OCI-LY1 (cell line): Measurements from ENCODE around the gene EPB41.

Source experiments
- H2AFZ ChIP-seq: fragments of 200-600 bp; sonication (generic), shearing (Covaris generic); 2 replicates; pipeline ENCODE4 v1.6.0; 2014; ENCODE audit warnings: antibody characterized with exemption, mild to moderate bottlenecking, low read length
- H3F3A ChIP-seq: fragments of 200-600 bp; sonication (generic), shearing (Covaris generic); 2 replicates; pipeline ENCODE4 v1.6.0; 2014; ENCODE audit warnings: mild to moderate bottlenecking, antibody characterized with exemption, low read length, moderate library complexity; ENCODE audit not compliant: insufficient read depth
- H3K27ac ChIP-seq: fragments of 200-600 bp; sonication (generic); 2 replicates; pipeline ENCODE4 v1.5.1; 2014; ENCODE audit warnings: low read length, mixed run types, mild to moderate bottlenecking, low read depth; ENCODE audit not compliant: poor library complexity, severe bottlenecking
- H3K27me3 ChIP-seq: fragments of 200-600 bp; sonication (generic); 2 replicates; pipeline ENCODE4 v1.6.0; 2014; ENCODE audit warnings: antibody characterized with exemption, mild to moderate bottlenecking, low read length, moderate library complexity; ENCODE audit not compliant: insufficient read depth
- H3K36me3 ChIP-seq: fragments of 200-600 bp; sonication (generic); 2 replicates; pipeline ENCODE4 v1.6.1; 2014; ENCODE audit warnings: mild to moderate bottlenecking, antibody characterized with exemption, low read length, moderate library complexity, mixed read lengths; ENCODE audit not compliant: insufficient read depth
- H3K4me1 ChIP-seq: fragments of 200-600 bp; sonication (generic); 2 replicates; pipeline ENCODE4 v1.5.1; 2014; ENCODE audit warnings: mild to moderate bottlenecking, low read length, moderate library complexity; ENCODE audit not compliant: insufficient read depth, severe bottlenecking
- H3K4me2 ChIP-seq: fragments of 200-600 bp; sonication (generic), shearing (Covaris generic); 2 replicates; pipeline ENCODE4 v1.6.1; 2014; ENCODE audit warnings: low read length
- H3K4me3 ChIP-seq: fragments of 200-600 bp; sonication (generic); 2 replicates; pipeline ENCODE4 v1.5.1; 2014; ENCODE audit warnings: low read length, low read depth, mild to moderate bottlenecking, mixed read lengths; ENCODE audit not compliant: poor library complexity, severe bottlenecking
- H3K79me2 ChIP-seq: fragments of 200-600 bp; shearing (Covaris generic); 2 replicates; pipeline ENCODE4 v1.6.1; 2016; ENCODE audit warnings: mixed run types, low read length, mixed read lengths; ENCODE audit not compliant: insufficient read depth
- H3K9ac ChIP-seq: fragments of 200-600 bp; sonication (generic), shearing (Covaris generic); 2 replicates; pipeline ENCODE4 v1.6.1; 2014; ENCODE audit warnings: mild to moderate bottlenecking, low read length, mixed read lengths
- H3K9me2 ChIP-seq: fragments of 200-600 bp; sonication (generic), shearing (Covaris generic); 2 replicates; pipeline ENCODE4 v1.6.1; 2014; ENCODE audit warnings: low read depth, mild to moderate bottlenecking, low read length, mixed read lengths
- H3K9me3 ChIP-seq: fragments of 200-600 bp; shearing (Covaris generic); 2 replicates; pipeline ENCODE4 v1.6.1; 2014; ENCODE audit warnings: low read length, mixed read lengths
- H4K20me1 ChIP-seq: fragments of 200-600 bp; sonication (generic), shearing (Covaris generic); 2 replicates; pipeline ENCODE4 v1.6.0; 2016; ENCODE audit warnings: mild to moderate bottlenecking, low read length; ENCODE audit not compliant: insufficient read depth
- CTCF ChIP-seq: fragments of 200-600 bp; sonication (generic), shearing (Covaris generic); IDR thresholded peaks from 2 replicates; pipeline ENCODE4 v1.5.1; 2017; ENCODE audit warnings: mild to moderate bottlenecking, antibody characterized with exemption, low read length, moderate library complexity, mixed read lengths
- EZH2 ChIP-seq: fragments of 200-600 bp; sonication (generic), shearing (Covaris generic); IDR thresholded peaks from 2 replicates; pipeline ENCODE4 v1.8.0; 2017; ENCODE audit warnings: borderline replicate concordance, mixed run types, mild to moderate bottlenecking, antibody characterized with exemption, low read length, moderate library complexity, mixed read lengths

The EPB41 gene

DNA sequence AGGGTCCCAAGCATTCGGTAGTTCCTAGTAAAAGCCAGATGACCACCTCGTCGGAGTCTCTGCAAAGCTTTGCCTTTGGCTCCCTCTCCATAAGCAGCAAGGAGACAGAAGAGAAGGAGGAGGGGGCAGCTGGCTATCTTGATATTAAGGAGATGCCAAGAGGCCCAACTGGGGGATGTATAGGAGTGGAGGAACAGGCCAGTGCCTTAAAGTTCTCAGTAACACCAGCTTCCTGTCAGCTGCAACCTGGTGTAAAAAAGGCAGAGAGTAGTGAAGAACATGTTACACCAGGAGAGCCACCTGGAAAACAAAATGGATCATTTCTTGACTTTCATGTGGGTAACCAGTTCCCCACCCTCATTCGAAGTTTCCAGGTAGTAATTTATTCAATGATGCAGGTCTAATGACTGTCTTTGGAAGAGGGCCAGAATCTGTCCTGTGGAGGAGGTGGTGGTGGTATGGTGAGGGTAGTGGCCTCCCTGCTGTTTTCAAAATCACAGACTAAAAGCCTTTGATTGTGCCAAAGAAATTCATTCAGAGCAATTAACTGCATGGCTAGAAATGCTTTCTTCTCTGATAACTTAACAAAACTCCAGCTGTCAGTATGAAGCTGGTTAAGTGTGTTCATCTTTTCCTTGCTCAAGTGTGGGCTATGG lies 182.0 kb downstream of the EPB41 start:
- no peak for TF ChIP-seq EZH2
- no peak for TF ChIP-seq CTCF
- Histone ChIP-seq H3K9me3 (no peaks in the 10 kb centered on the region), H3K27ac (no peak overlapping the region), H3K36me3 (peaks cover 65% of the 10 kb centered on the region), H3K9me2 (no peaks in the 10 kb centered on the region), H3K9ac (no peak overlapping the region), H3K27me3 (no peaks in the 10 kb centered on the region), H4K20me1 (no peaks in the 10 kb centered on the region), H3K4me1 (no peaks in the 10 kb centered on the region), H3K79me2 (no peaks in the 10 kb centered on the region), H2AFZ (no peak overlapping the region), H3F3A (no peaks in the 10 kb centered on the region), H3K4me3 (no peak overlapping the region), H3K4me2 (no peak overlapping the region)

GRCh38 chr1:29099286-29099685 lies 184.9 kb downstream of the EPB41 start:
- Histone ChIP-seq H3K9me2 (no peaks in the 10 kb centered on the region), H4K20me1 (no peaks in the 10 kb centered on the region), H3K9me3 (no peaks in the 10 kb centered on the region), H3K79me2 (no peaks in the 10 kb centered on the region), H3K36me3 (peaks cover 62% of the 10 kb centered on the region), H3K4me1 (no peaks in the 10 kb centered on the region), H3K4me2 (no peak overlapping the region), H3K27ac (no peak overlapping the region), H3K9ac (no peak overlapping the region), H3F3A (no peaks in the 10 kb centered on the region), H2AFZ (no peak overlapping the region), H3K27me3 (no peaks in the 10 kb centered on the region), H3K4me3 (no peak overlapping the region)
- TF ChIP-seq CTCF (no peak), EZH2 (no peak)

GRCh38 chr1:29100487-29100886 lies 186.1 kb downstream of the EPB41 start:
- H3K4me1 ChIP-seq, result no peaks in the 10 kb centered on the region
- H3K9ac ChIP-seq, result no peak overlapping the region
- no peaks in the 10 kb centered on the region for H3K27me3 ChIP-seq
- H4K20me1 ChIP-seq, result no peaks in the 10 kb centered on the region
- no peaks in the 10 kb centered on the region for H3K9me3 ChIP-seq
- H3K9me2 ChIP-seq, result no peaks in the 10 kb centered on the region
- H3K4me3 ChIP-seq, result no peak overlapping the region
- H3F3A ChIP-seq, result no peaks in the 10 kb centered on the region
- no peaks in the 10 kb centered on the region for H3K79me2 ChIP-seq
- peaks cover 68% of the 10 kb centered on the region for H3K36me3 ChIP-seq
- H3K27ac ChIP-seq, result no peak overlapping the region
- H2AFZ ChIP-seq, result no peak overlapping the region
- TF ChIP-seq CTCF, result no peak
- no peak for TF ChIP-seq EZH2
- H3K4me2 ChIP-seq, result no peak overlapping the region
